NK-92 (cell line): ENCODE data around the gene INAVA.
"Not testable (repeated sequence)": the region's sequence is repeated elsewhere in the genome, so short reads cannot be mapped to it uniquely, and the experiment has no call there.

Experiments
- DNase-seq: peaks from one replicate; lab custom pipeline; 2025; ENCODE audit not compliant: unreplicated experiment; lab: John Stamatoyannopoulos, UW

INAVA gene

GRCh38 chr1:200899015-200899386 is 4.3 kb downstream of the INAVA start:
- no peak for DNase-seq

- DNase-seq = no peak
Measured at GRCh38 chr1:200899451-200899915, 4.8 kb downstream of the INAVA start.

- no peak for DNase-seq
Measured at GRCh38 chr1:200899954-200900867, 5.5 kb downstream of the INAVA start.

- DNase-seq = no peak
Measured at GRCh38 chr1:200900877-200901276, 6.2 kb downstream of the INAVA start.

- no peak for DNase-seq
Measured at GRCh38 chr1:200901350-200901749, 6.7 kb downstream of the INAVA start.

GRCh38 chr1:200901796-200902444 is 7.2 kb downstream of the INAVA start:
- no peak for DNase-seq

GRCh38 chr1:200903793-200904192 is 9.1 kb downstream of the INAVA start:
- DNase-seq = no peak

GRCh38 chr1:200904772-200905171 is 10.1 kb downstream of the INAVA start:
- no peak for DNase-seq

GRCh38 chr1:200905411-200906052 is 10.8 kb downstream of the INAVA start:
- no peak for DNase-seq

GRCh38 chr1:200906491-200906890 is 11.8 kb downstream of the INAVA start:
- no peak for DNase-seq

- DNase-seq = no peak
Measured at GRCh38 chr1:200907611-200908097, 13.0 kb downstream of the INAVA start.

GRCh38 chr1:200908191-200908868 is 13.6 kb downstream of the INAVA start:
- no peak for DNase-seq

- DNase-seq = no peak
Measured at GRCh38 chr1:200909071-200909470, 14.4 kb downstream of the INAVA start.

- no peak for DNase-seq
Measured at GRCh38 chr1:200909757-200910239, 15.1 kb downstream of the INAVA start.

GRCh38 chr1:200911361-200911760 is 16.7 kb downstream of the INAVA start:
- DNase-seq = no peak

GRCh38 chr1:200911936-200912335 is 17.2 kb downstream of the INAVA start:
- not testable (repeated sequence) for DNase-seq

- no peak for DNase-seq
Measured at GRCh38 chr1:200912737-200913407, 18.2 kb downstream of the INAVA start.

- DNase-seq = no peak
Measured at GRCh38 chr1:200916152-200916551, 21.5 kb downstream of the INAVA start.

GRCh38 chr1:200916681-200917080 is 22.0 kb downstream of the INAVA start:
- DNase-seq = no peak

- DNase-seq = no peak
Measured at GRCh38 chr1:200917291-200917817, 22.7 kb downstream of the INAVA start.
